Measurements from ENCODE around the gene ABO. TPM values are rescaled to one million over a fixed set of nuclear protein-coding genes. Genes with fewer than 3 reads are reported as not detected.
A peak's percentile ranks its signal among the peaks of the same experiment; 100 is the strongest.
"Not testable (repeated sequence)": the region's sequence is repeated elsewhere in the genome, so short reads cannot be mapped to it uniquely, and the experiment has no call there.

The ABO gene
- total RNA-seq, 1 experiment from 2014 or later, result not detected

GRCh38 chr9:133246991-133247390 is 28.0 kb downstream of the ABO start:
- no peak for DNase-seq (ENCODE audit: low read depth)

GRCh38 chr9:133246562-133246961 is 28.4 kb downstream of the ABO start:
- DNase-seq (ENCODE audit: low read depth), result no peak

GRCh38 chr9:133242991-133243390 is 32.0 kb downstream of the ABO start:
- DNase-seq (ENCODE audit: low read depth), result no peak

GRCh38 chr9:133242241-133242640 is 32.8 kb downstream of the ABO start:
- DNase-seq (ENCODE audit: low read depth), result no peak

GRCh38 chr9:133239533-133240090 is 35.4 kb downstream of the ABO start:
- DNase-seq (ENCODE audit: low read depth), result no peak

- DNase-seq (ENCODE audit: low read depth), result peak; percentile 11
These were observed 36.0 kb downstream of the ABO start for GRCh38 chr9:133238851-133239532.

- DNase-seq (ENCODE audit: low read depth), result no peak
These were observed 36.6 kb downstream of the ABO start for GRCh38 chr9:133238272-133238850.

GRCh38 chr9:133237035-133237731 is 37.8 kb downstream of the ABO start:
- DNase-seq (ENCODE audit: low read depth), result peak; percentile 10

- DNase-seq (ENCODE audit: low read depth), result not testable (repeated sequence)
These were observed 38.5 kb downstream of the ABO start for GRCh38 chr9:133236291-133237034.

GRCh38 chr9:133235549-133236222 is 39.3 kb downstream of the ABO start:
- DNase-seq (ENCODE audit: low read depth), result no peak

- no peak for DNase-seq (ENCODE audit: low read depth)
These were observed 40.3 kb downstream of the ABO start for GRCh38 chr9:133234577-133235322.

- peak; percentile 65 for DNase-seq (ENCODE audit: low read depth)
These were observed 41.1 kb downstream of the ABO start for GRCh38 chr9:133233681-133234432.

GRCh38 chr9:133231934-133232568 is 43.0 kb downstream of the ABO start:
- DNase-seq (ENCODE audit: low read depth), result not testable (repeated sequence)

- DNase-seq (ENCODE audit: low read depth), result not testable (repeated sequence)
These were observed 44.5 kb downstream of the ABO start for GRCh38 chr9:133230514-133230913.

GRCh38 chr9:133230093-133230492 is 44.9 kb downstream of the ABO start:
- DNase-seq (ENCODE audit: low read depth), result no peak

GRCh38 chr9:133228474-133229193 is 46.4 kb downstream of the ABO start:
- DNase-seq (ENCODE audit: low read depth), result not testable (repeated sequence)

- DNase-seq (ENCODE audit: low read depth), result not testable (repeated sequence)
These were observed 47.0 kb downstream of the ABO start for GRCh38 chr9:133227996-133228395.

- no peak for DNase-seq (ENCODE audit: low read depth)
These were observed 47.6 kb downstream of the ABO start for GRCh38 chr9:133227242-133227860.
